ENCODE measurements around the gene LIMS2.

Gene LIMS2

DNA sequence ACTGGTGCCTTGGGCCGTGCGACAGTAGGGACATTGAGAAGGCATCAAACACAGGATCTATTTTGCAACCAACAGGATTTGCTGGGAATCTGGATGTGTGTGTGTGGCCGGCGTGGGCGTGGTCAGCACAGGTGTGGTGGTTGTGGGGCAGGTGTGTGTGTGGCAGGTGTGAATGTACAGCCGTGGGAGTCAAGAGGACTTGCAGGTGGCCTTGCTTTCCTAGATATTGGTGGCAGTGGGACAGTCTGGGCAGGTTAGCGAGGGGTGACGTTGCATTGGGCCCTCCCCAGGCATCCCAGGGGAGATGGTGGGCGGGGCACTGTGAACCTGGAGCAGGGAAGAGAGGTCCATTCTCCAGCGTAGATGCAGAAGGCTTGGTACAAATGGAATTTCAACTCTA is 3.2 kb upstream of the LIMS2 start:
- DNase-seq (ENCODE audit: low spot score): no peak

DNA sequence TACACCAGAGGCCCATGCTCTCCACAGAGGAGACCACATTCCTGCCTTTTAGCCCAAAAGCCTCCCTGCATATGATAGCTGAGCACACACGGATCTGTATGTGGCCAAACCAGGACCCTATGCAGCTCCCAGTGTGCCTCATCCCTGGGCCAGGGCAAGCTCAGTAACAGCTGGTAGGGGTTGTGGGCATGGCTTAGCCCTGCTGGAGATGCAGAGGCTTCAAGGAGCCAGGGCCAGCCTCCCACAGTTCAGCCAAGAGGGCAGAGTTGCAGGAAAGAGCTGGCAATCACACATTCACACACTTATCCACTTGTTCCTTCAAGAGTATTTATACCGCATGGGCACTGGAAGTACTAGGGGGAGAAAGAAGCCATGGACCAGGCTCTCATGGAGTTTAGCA is 1.6 kb upstream of the LIMS2 start:
- no peak for DNase-seq (ENCODE audit: low spot score)

DNA sequence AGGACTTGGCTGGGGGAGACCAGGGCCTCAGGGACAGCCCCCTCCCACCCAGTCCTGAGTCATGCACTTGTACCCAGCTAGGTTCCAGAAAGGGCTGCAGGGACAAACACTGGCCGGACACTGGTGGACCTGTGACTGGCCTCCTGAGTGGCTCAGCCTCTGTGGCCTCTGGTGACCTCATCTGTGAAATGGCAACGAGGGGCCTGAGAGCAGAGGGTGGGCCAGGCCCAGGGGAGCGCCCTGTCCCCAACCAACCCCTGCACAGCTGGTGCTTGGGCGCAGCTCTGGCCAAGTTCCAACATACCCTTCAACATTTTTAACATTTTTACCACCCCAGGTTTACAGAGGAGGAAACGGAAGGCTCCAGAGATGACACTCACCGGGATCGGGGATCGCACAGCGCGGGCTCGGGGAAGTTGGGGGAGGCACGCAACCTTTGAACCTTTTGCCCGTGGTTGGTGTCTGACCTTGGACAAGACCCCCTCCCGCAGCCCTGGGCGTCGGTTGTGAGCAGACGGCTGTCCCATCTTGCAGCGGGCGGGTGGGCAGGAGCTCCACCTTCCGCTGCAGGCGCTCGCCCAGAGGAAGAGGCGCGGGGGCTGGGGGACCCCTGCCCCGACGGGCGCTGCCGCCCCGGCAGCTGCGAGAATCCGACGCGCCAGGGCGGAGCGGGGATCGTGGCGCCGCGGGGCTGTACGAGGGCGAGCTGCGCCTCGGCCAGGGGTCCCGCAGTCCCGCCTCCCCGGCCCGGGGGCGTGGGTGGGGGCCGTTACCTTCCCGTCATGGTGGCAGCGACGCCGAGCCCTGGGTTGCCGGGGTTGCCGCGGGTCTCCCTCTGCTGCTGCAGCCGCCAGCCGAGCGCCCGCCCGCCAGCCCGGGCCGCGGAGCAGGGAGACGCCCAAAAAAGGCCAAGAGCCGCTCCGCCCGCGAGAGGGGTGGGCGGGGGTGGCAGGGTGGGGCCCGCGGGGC is 805 bp downstream of the LIMS2 start:
- no peak for DNase-seq (ENCODE audit: low spot score)

DNA sequence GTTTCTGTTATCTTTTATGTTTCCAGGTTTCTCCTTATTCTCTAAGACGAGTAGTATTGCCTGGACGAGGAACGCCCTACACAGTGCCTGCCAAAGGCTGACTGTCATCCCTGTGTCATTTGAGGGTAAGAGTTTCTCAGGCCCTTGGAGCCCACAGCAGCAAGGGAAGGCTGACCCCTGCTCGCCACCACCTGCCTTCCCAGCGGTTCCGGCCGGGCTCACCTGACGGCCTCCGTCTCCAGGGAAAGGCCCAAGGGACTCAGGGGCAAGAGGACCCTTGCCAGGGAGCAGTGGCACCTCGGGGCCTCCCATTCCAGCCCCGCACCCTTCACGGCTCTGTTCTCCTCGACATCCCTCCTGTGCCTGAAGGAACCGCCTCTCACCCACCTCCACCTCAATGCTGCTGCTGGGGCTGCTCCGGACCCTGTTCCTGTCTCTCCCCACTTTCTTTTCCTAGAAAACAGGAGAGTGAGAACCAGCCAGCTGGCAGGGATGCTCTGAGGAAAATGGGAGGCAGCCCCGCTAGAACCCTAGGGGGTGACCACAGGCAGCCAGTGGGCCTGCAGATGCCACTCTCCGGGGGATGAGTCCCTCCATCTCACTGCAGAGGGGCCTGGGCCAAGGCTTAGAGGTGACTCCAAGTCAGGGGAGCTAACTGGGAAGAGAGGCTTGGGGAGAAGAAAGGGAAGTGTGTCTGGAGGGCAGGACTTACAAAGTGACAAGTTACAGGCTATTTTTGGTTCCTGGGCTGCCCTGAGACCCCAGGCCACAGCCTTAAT is 1.9 kb downstream of the LIMS2 start:
- DNase-seq (ENCODE audit: low spot score): no peak

DNA sequence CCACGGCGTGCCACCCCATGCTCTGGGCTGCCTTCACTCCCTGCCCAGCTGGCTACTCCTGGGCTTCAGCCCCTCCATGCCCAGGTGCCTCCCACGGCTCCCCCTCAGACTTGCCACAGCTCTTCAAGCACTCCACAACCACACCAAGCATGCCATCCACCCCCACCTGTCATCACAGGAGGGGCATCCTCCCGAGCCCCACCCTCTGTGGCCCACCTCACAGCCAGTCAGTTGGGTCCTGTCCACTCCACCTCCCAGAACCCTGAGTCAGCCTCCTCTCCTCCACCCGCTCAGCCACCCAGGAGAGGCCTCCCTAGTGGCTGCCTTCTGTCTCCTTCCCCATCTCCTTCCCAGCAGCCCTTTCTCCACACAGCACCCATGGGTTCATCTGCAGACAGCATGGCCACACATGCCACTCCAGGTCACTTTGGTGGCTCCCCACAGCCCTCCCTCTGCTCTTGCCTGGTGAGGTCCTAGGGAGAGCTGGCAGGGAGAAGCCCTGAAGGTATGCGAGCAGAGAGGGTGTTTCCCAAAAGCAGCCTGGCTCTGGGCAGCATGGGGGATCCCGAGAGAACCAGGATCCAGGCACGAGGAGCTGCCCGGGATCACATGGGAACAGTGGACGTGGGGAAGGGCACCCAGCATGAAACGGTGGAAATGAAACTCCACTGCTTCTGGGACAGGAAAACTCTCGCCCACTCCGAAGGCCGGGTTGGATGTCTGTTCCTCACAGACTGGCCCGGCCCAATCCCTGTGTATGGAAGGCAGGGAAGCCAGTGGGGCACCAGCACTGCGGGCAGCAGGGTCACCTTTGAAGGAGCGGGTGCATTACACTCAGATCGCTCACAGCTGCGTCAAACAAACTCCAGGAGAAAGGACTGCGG is 2.7 kb downstream of the LIMS2 start:
- DNase-seq (ENCODE audit: low spot score): no peak

DNA sequence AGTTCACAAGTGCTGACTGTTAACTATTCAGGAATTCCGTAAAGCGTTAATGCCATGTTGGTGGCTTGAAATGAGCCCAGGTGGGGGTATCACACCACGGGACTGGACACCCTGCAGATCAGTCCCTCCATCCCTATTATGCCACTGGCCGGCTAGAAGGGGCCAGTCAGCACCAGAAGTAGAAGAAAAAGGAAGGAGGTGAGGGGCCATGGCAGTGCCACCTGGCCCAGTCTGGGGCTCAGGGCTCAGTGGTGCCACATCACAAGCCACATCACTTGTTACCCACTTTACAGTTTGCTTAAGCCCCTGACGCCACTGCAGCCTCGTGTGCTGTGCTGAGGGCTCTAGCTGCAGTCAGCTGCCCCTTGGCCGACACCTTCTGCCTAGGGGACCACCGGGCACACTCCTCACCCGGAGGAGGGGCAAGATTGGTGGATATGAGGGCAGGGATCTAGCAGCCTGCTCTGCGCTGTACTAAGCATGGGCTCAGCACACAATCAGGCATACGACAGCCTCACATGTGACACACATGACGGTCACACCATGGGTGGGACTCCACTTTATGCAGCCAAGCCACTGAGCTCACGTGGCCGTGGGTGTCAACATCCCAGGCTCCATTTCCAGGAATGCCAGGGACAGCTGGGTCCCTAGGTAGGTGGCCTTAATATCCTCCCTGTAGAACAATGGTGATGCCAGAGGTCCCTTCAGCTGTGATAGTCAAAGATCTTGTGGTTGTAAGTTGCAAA is 3.6 kb downstream of the LIMS2 start:
- no peak for DNase-seq (ENCODE audit: low spot score)

DNA sequence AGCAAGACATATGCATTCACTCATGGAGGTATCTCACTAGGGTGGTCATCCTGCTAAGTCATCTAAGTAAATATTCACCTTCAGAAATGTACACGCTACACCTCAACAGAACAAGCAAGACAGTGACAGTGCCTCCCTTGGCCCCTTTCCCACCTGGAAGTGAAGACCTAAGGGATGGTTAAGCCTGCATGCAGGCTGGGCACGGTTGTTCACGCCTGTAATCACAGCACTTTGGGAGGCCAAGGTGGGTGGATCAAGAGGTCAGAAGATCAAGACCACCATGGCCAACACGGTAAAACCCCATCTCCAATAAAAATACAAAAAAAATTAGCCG is 4.4 kb downstream of the LIMS2 start:
- no peak for DNase-seq (ENCODE audit: low spot score)

DNA sequence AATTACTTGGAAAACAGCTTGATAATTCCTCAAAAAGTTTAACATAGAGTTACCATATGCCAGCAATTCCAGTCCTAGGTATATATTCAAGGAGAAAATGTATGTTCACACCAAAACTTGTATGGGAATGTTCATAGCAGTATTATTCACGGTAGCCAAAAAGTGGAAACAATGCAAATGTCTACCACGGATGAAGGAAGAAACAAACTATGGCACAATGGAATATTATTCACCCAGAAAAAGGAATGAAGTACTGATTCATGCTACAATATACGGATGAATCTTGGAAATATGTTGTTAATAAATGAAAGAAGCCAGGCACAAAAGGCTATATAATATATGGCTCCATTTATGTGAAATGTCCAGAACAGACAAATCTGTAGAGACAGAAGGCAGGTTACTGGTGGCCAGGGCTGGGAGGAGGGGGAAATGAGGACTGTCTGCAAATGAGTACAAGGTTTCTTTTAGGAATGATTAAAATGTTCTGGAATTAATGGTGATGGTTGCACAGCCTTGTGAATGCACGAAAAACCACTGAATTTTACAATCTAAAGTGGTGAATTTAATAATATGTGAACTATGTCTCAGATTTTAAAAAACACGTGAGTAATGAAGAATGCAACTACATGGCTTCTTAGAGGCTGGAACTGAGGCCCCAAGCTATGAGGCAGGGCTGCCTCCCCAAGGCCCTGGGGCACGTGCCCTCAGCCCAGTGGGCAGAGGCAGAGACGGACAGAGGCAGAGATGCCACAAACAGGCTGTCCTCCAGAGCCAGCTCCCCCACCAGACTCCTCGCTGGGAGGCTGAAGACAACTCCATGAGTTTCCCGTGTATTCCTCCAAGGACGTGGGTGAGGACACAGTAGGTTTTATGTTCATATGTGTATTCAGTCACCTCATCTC is 5.0 kb downstream of the LIMS2 start:
- DNase-seq (ENCODE audit: low spot score): no peak

DNA sequence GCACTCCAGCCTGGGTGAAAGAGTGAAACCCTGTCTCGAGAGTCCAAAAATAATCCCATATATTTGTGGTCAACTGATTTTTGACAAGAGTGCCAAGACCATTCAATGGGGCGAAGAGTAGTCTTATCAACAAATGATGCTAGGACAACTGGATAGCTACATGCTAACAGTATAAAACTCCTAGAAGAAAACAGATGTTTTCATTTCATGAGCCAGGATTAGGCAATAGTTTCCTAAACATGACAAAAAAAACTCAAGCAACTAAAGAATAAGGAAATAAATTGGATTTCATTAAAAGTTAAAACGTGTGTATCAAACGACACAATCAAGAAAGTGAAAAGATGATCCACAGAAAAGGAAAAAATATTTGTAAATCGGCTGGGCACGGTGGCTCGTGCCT is 6.3 kb downstream of the LIMS2 start:
- no peak for DNase-seq (ENCODE audit: low spot score)

DNA sequence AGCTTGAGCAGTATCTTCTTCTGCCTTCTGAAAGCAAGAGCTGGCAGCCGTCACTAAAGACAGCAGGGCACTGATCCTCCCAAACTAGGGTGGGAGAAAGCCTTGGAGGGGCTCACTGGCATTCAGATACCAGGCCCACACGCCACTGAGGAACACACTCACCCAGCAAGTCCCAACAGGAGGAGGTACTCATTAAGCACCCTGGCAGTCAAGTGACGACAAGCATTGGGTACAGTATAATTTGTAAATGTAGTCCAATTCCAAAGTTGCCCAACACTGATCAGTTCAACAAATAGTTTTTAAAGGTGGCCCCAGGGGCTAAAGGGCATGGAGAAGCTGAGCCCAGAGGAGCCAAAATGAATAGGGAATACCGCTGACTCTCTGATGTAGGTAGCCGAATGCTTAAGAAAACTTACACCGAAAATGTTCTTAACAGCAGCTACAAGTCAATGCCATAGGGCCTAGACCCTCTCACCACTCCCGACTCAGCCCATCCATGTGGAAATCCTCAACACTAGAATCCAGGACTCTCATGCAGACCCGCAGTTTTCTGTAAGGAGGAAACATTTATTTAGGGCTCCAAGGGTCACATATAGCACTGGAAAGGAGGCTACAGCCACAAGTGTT is 9.9 kb downstream of the LIMS2 start:
- DNase-seq (ENCODE audit: low spot score): no peak

DNA sequence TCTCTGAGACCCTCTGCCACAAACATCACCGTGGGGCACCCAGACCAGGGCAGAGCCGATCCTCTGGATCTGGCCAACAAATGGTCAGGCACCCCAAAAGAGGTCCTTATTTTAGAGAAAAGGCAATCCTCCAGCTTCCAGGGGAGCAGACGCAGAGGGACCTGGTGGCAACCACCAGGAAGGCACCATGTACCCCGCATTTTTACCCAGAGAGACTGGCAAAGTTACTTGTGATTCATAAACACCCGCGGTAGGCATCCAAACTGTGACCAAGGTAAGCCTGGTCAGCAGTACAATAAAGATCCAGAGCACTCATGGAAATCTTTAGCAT is 10.5 kb downstream of the LIMS2 start:
- DNase-seq (ENCODE audit: low spot score): no peak

DNA sequence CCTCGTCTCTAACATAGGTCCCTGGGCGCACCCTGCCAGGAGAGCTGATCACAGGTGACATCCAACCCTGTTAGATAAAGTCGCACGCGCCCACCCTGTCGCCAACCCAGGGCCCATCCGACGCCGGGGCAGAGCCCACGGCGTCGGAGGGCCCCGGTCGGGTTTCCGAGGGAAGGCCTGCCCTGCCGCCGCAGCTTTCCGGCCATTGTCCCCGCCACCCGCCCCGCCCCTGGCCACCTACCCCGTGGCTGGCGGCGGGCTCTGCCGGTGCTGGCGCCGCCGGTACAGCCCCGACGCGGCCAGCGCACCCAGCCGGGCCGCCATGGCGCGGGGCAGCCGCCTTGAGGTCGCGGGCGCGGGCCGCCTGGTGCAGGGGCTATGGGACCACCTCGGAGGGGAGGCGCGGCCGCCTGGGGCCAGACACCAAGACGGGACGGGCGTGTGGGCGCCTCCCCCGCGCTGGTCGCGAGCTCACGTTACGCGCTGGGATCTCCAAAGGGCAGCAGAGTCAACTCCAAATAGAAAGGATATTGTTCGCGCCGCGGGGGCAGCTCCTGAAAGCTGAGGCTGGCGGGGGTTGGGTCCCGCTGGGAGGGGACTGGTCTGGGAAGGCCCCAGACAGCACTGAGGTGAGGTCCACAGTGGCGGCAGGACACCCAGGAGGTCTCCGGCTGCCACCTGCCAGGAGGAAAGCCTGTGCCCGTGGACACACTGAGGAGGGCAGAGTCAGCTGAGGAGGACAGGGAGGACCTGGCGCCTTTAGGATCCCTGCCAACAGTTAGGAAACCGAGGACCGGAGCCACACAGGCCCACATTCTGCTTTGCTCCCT is 11.1 kb downstream of the LIMS2 start:
- no peak for DNase-seq (ENCODE audit: low spot score)

DNA sequence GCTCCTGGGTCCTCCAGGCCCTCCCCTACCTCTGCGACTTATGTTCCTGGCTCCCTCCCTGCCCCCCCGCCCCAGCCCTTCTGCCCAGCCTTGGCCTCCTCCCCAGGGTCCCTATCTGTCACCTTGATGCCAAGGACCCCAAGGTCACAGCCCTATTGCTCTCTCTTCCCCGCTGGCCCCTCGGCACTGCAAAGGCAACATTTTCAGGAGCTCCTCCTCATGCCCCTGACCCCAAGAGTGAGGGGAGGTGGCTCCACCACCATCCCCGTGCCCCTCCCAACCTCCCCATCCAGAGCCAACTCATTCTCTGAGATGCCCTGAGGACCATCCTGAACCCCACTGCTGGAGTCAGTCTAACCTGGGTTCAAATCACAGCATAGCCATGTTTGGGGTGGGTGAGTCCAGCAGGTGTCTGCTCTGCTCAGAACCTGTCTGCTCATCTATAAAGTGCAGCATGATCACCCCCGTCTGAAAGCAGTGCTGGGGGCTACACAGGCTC is 11.7 kb downstream of the LIMS2 start:
- DNase-seq (ENCODE audit: low spot score): no peak

DNA sequence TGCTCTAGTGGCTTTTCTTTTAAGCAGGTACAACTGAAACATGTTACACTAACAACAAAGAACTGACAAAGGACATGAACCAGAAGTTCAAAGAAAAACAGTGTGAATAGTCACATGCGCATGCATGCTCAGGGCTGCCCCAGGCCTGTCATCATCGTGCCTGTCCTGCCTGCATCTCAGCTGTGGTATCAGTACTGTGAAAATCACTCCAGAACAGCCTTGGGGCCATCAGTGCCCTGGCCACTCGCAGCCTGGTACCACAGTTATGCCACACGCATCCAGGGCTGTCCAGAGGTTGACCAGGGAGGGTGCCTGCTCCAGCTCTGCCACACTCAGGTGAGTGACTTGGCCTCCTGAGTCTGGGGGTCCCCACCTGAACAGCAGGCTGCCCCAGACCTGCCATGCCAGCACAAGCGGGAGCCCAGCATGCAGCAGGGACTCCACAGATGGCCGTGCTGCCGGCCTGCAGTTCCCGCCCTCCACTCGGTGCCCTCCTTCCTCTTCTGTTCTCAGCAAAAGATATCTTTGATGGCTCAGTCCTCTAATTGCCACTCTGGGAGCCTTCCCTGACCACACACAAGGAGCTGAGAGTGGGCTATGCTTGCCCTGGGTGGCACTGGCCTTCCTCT is 12.3 kb downstream of the LIMS2 start:
- no peak for DNase-seq (ENCODE audit: low spot score)

DNA sequence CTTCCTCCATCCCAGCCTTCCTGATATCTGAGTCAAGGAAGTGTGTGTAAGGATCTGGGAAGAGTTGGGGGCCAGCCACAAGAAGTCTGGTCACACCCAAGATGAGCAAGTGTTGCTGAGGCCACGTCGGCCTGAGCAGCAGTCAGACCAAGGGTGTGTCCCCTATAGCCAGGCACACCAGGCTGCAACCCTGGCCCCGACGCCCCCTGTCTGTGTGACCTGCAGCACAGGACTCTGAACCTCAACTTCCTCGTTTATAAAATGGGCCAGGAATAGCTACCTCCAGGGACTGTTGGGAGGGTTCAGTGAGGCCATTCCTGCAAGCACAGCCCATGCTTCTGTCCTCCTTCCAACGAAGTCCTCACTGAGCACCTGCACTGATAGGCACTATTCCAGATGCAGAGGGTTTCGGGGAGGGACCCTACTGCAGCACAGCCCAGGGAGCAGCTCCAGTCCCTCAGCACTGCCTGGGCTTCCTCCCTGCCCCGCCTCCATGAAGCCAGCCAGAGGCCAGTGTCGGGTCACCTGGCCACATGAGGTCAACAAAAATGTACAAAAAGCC is 13.3 kb downstream of the LIMS2 start:
- no peak for DNase-seq (ENCODE audit: low spot score)

DNA sequence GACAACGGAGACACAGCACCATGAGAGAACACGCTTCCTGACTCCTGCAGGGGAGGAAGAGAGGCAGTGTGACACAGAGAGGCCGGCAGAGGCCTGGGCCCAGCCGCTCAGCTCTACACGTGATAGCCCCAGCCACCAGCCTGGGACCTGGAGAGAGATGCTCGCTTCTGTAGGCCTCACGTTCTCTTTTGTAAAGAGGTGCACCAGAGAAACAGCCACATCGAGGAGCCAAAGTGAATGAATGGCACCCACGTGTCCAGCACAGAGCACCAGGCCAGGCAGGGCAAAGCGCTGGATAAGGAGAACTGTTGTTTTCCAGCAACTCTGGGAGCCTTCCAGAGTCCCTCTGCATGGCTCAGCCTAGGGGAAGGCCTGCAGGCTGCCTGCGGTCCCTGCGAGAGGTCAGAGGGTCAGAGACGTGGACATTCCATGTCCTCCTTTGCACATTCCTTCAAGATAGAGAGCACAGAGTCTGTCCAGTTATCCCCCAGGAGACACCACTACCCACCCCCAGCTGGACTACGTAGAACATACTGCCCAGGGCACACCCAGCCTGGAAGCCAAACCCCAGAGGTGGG is 14.2 kb downstream of the LIMS2 start:
- DNase-seq (ENCODE audit: low spot score): no peak

DNA sequence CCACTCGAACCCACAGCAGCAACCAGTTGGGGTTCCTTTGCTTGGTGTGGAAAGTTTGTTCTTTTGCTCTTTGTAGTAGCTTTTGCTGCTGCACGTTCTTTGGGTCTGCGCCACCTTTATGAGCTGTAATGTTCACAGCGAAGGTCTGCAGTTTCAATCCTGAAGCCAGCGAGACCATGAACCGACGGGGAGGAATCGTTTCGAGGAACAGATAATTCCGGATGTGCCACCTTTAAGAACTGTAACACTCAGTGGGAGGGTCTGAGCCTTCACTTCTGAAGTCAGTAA is 15.1 kb downstream of the LIMS2 start:
- no peak for DNase-seq (ENCODE audit: low spot score)
